SU-DHL-6 (cell line): ENCODE data around the gene TRAPPC10.

Experiments
- H2AFZ ChIP-seq: fragments of 200-600 bp; sonication (generic); 2 replicates; pipeline ENCODE4 v1.6.1; 2014; ENCODE audit warnings: low read depth, mild to moderate bottlenecking, moderate library complexity, mixed read lengths, antibody characterized with exemption, low read length; ENCODE audit not compliant: severe bottlenecking
- H3F3A ChIP-seq: fragments of 200-600 bp; shearing (Covaris generic); 2 replicates; pipeline ENCODE4 v1.6.0; 2016; ENCODE audit warnings: antibody characterized with exemption, mild to moderate bottlenecking; ENCODE audit not compliant: insufficient read depth
- H3K27ac ChIP-seq: fragments of 200-600 bp; sonication (generic); 2 replicates; pipeline ENCODE4 v1.5.1; 2016; ENCODE audit warnings: low read depth, mild to moderate bottlenecking, low read length, moderate library complexity, mixed read lengths
- H3K27me3 ChIP-seq: fragments of 200-600 bp; sonication (generic), shearing (Covaris generic); 2 replicates; pipeline ENCODE4 v1.6.0; 2014; ENCODE audit warnings: mild to moderate bottlenecking, low read length
- H3K36me3 ChIP-seq: fragments of 200-600 bp; sonication (generic); 2 replicates; pipeline ENCODE4 v1.6.1; 2014; ENCODE audit warnings: mild to moderate bottlenecking, low read length, mixed read lengths
- H3K4me2 ChIP-seq: fragments of 300-600, 200-600 bp; shearing (Covaris generic), sonication (generic); 2 replicates; pipeline ENCODE4 v1.6.0; 2014; ENCODE audit warnings: low read length, low read depth, mild to moderate bottlenecking; ENCODE audit not compliant: poor library complexity, severe bottlenecking
- H3K4me3 ChIP-seq: fragments of 200-600 bp; sonication (generic); 2 replicates; pipeline ENCODE4 v1.5.1; 2014; ENCODE audit warnings: antibody characterized with exemption, low read length, mild to moderate bottlenecking, mixed read lengths; ENCODE audit not compliant: insufficient read depth, poor library complexity, severe bottlenecking
- H3K79me2 ChIP-seq: fragments of 200-600 bp; sonication (generic); 2 replicates; pipeline ENCODE4 v1.6.1; 2014; ENCODE audit warnings: mild to moderate bottlenecking, low read length, moderate library complexity; ENCODE audit not compliant: insufficient read depth
- H3K9ac ChIP-seq: fragments of 200-600 bp; sonication (generic); 2 replicates; pipeline ENCODE4 v1.7.0; 2014; ENCODE audit warnings: mild to moderate bottlenecking, low read length
- H3K9me2 ChIP-seq: fragments of 200-600 bp; sonication (generic); replicated peaks from 2 replicates; pipeline ENCODE4 v1.6.1; 2014; ENCODE audit warnings: low read length; ENCODE audit not compliant: insufficient read depth
- H3K9me3 ChIP-seq: fragments of 200-600 bp; sonication (generic); 2 replicates; pipeline ENCODE4 v1.6.1; 2014; ENCODE audit warnings: low read length, mixed read lengths; ENCODE audit not compliant: insufficient read depth
- H4K20me1 ChIP-seq: fragments of 200-600 bp; sonication (generic); 2 replicates; pipeline ENCODE4 v1.6.1; 2014; ENCODE audit warnings: low read depth, mild to moderate bottlenecking, antibody characterized with exemption, low read length, moderate library complexity, mixed read lengths
- EZH2phosphoT487 ChIP-seq: fragments of 200-600 bp; sonication (generic), shearing (Covaris generic); conservative IDR thresholded peaks from 2 replicates; pipeline ENCODE4 v1.6.1; 2018; ENCODE audit warnings: mild to moderate bottlenecking, antibody characterized with exemption, low read length, moderate library complexity, mixed read lengths
- TF ChIP-seq, protein P1 (sequence below): fragments of 200-600 bp; sonication (generic); IDR thresholded peaks from one replicate; pipeline ENCODE4 v1.5.1; 2017; ENCODE audit warnings: antibody characterized with exemption, mild to moderate bottlenecking, low read length, moderate library complexity; ENCODE audit not compliant: insufficient read depth, poor library complexity, severe bottlenecking

TRAPPC10 gene

DNA sequence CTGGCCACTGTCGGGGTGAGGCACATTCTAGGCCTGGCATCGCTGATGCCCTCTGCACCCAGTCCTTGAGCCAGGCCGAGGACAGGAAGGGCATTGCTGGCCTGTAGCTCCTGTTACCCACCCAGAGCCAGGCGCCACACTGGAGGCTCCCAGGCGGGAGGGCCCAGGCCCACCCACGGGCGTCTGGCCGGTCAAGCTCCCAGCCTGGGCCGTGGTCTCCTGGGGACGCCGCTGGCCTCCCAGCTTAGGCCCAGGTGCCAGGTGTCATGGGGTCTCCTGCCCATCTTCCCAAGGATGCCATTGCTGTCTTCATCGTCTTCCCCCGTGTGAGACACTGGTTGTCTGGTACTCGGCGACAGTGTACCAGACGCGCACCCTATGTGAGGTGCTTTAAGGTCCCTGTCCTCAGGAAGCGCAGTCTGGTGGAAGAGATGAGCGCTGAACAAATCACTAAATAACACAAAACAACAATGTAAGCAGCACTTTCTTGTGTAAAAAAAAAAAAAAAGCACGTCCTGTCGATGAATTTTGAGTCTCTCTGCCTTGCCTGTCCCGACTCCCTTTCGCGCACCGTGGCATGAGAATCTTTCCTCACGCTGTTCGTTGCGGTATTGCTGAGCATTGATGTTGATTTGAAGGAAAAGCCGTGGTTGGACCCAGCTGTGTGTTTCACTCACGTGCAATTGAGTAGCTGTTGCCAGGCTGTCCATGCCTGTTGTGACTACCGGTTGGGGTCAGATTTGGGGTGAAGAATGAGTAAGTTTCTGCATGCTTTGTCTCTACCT is 27.0 kb upstream of the TRAPPC10 start:
- H3K9me3 ChIP-seq: no peaks in the 10 kb centered on the region
- H3K27ac ChIP-seq: no peak overlapping the region
- H3K36me3 ChIP-seq: no peaks in the 10 kb centered on the region
- no peak overlapping the region for H2AFZ ChIP-seq
- H3K4me3 ChIP-seq: no peak overlapping the region
- no peak overlapping the region for H3K4me2 ChIP-seq
- no peaks in the 10 kb centered on the region for H3K27me3 ChIP-seq
- H3F3A ChIP-seq: no peaks in the 10 kb centered on the region
- no peak overlapping the region for H3K9ac ChIP-seq
- H3K9me2 ChIP-seq: no peaks in the 10 kb centered on the region
- no peaks in the 10 kb centered on the region for H4K20me1 ChIP-seq
- no peaks in the 10 kb centered on the region for H3K79me2 ChIP-seq
- TF ChIP-seq, protein P1, sequence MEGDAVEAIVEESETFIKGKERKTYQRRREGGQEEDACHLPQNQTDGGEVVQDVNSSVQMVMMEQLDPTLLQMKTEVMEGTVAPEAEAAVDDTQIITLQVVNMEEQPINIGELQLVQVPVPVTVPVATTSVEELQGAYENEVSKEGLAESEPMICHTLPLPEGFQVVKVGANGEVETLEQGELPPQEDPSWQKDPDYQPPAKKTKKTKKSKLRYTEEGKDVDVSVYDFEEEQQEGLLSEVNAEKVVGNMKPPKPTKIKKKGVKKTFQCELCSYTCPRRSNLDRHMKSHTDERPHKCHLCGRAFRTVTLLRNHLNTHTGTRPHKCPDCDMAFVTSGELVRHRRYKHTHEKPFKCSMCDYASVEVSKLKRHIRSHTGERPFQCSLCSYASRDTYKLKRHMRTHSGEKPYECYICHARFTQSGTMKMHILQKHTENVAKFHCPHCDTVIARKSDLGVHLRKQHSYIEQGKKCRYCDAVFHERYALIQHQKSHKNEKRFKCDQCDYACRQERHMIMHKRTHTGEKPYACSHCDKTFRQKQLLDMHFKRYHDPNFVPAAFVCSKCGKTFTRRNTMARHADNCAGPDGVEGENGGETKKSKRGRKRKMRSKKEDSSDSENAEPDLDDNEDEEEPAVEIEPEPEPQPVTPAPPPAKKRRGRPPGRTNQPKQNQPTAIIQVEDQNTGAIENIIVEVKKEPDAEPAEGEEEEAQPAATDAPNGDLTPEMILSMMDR: no peak
- TF ChIP-seq EZH2phosphoT487: no peak

DNA sequence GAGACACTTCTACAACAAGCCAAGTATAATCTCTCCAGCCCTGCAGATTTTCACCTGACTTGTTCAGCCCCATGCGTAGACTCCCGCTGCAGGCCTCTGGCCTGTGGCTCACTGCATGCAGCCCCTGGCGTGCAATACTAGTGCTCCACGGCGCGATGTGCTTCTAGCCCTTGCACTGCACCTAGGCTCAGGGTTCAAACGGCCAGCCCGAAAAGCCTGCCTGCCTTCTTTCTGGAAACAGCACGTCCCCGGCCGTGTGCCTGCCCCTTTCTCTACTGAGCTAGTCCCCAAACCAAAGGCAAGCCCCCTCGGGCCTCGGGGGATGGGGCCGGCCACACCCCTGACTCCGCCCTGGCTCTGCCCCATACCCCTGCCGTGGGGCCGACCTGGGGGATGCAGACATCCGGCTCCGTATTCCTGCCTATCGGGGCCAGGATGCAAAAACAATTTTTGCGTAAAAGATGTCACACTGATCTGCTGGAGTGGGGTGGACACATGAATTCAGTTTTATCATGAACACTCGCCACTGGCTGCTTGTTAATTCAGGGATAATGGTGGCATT is 26.3 kb upstream of the TRAPPC10 start:
- H3K27me3 ChIP-seq: no peaks in the 10 kb centered on the region
- H3K36me3 ChIP-seq: no peaks in the 10 kb centered on the region
- no peaks in the 10 kb centered on the region for H3K9me2 ChIP-seq
- H3F3A ChIP-seq: no peaks in the 10 kb centered on the region
- H3K4me2 ChIP-seq: no peak overlapping the region
- H3K79me2 ChIP-seq: no peaks in the 10 kb centered on the region
- H2AFZ ChIP-seq: no peak overlapping the region
- TF ChIP-seq EZH2phosphoT487: no peak
- TF ChIP-seq, protein P1: no peak
- H3K9ac ChIP-seq: no peak overlapping the region
- no peaks in the 10 kb centered on the region for H3K9me3 ChIP-seq
- no peaks in the 10 kb centered on the region for H4K20me1 ChIP-seq
- H3K4me3 ChIP-seq: no peak overlapping the region
- H3K27ac ChIP-seq: no peak overlapping the region

DNA sequence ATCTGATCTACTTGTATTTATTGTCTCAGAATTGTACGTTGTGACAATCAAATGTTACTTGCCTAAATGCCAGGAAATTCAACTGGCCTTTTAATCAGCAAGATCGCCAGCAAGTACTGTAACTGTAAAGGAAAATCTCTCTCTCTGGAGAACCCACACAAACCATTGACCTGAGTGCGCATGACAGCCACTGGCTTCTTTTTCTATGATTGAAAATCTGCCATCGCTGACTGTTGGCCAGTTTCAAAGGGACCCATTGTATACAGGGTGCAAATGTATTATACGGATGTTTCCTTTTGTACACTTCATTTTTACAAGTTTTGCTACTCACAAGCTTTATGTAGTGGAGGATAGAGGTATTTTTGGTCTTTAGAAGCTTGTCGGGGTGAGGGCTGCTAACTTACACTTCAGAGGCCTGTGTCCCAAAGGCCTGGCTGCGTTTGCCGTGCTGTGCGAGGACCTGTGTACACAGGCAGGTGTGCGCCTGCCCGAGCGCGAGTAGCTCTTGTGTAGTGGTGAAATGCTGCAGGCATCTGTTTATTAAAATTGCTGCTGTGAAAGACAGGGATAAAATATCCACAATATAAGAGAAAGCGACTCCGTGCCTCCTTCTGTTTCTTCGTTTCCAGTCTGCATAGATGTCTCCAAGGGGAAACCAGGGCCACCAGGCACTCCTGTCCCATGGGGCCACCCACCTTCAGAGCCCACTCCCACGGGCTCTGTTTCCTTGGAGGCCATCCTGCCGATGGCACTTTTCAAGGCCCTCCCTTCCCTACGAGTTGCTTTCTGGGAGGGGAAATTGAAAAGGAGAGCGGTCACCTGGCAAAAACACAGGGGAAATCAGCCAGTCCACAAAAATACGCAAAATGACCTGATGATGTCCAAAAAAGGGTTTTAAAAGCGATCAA is 25.3 kb upstream of the TRAPPC10 start:
- no peak for TF ChIP-seq EZH2phosphoT487
- TF ChIP-seq, protein P1: no peak
- no peaks in the 10 kb centered on the region for H3K9me3 ChIP-seq
- no peaks in the 10 kb centered on the region for H3K79me2 ChIP-seq
- H3K9me2 ChIP-seq: no peaks in the 10 kb centered on the region
- H4K20me1 ChIP-seq: no peaks in the 10 kb centered on the region
- no peaks in the 10 kb centered on the region for H3K27me3 ChIP-seq
- H3K27ac ChIP-seq: no peak overlapping the region
- no peaks in the 10 kb centered on the region for H3K36me3 ChIP-seq
- no peak overlapping the region for H3K4me2 ChIP-seq
- no peak overlapping the region for H3K9ac ChIP-seq
- no peak overlapping the region for H3K4me3 ChIP-seq
- no peaks in the 10 kb centered on the region for H3F3A ChIP-seq
- H2AFZ ChIP-seq: no peak overlapping the region
